OCI-LY7 (cell line): Measurements from ENCODE around the gene XPO1. TPM values are rescaled to one million over a fixed set of nuclear protein-coding genes. Genes with fewer than 3 reads are reported as not detected.

ENCODE experiments used
- BruUV-seq: library from RNA; stranded (reverse); fragments of 400-500 nt; replicated peaks from 2 replicates; lab custom pipeline; 2021; lab: Mats Ljungman, UMichigan
- CTCF ChIA-PET: fragments of 300-600 bp; sonication (Branson Sonifier 250); formaldehyde crosslinking; loops from one replicate; lab custom pipeline; 2022; ENCODE audit warnings: antibody characterized with exemption; ENCODE audit not compliant: unreplicated experiment; lab: Charles Lee
- POLR2A ChIA-PET: fragments of 300-600 bp; sonication (Branson Sonifier 250); formaldehyde crosslinking; loops from one replicate; lab custom pipeline; 2022; ENCODE audit warnings: antibody characterized with exemption; lab: Charles Lee
- DNase-seq: peaks from one replicate; pipeline ENCODE4 v3.0.0-alpha.2; 2015; ENCODE audit warnings: low spot score
- H2AFZ ChIP-seq: fragments of 200-600 bp; sonication (generic), shearing (Covaris generic); 2 replicates; pipeline ENCODE4 v1.6.1; 2014; ENCODE audit warnings: mild to moderate bottlenecking, antibody characterized with exemption, low read length, moderate library complexity
- H3K27ac ChIP-seq: fragments of 200-600 bp; sonication (generic); 2 replicates; pipeline ENCODE4 v1.5.1; 2014; ENCODE audit warnings: mixed run types, low read depth, mild to moderate bottlenecking, moderate library complexity, low read length, inconsistent platforms; ENCODE audit not compliant: poor library complexity, severe bottlenecking
- H3K36me3 ChIP-seq: fragments of 200-600 bp; sonication (generic); 2 replicates; pipeline ENCODE4 v1.6.1; 2014; ENCODE audit warnings: mild to moderate bottlenecking, antibody characterized with exemption, low read length, moderate library complexity, mixed read lengths; ENCODE audit not compliant: insufficient read depth
- H3K4me1 ChIP-seq: fragments of 200-600 bp; sonication (generic); 2 replicates; pipeline ENCODE4 v1.5.1; 2014; ENCODE audit warnings: mild to moderate bottlenecking, low read length; ENCODE audit not compliant: insufficient read depth, poor library complexity, severe bottlenecking
- H3K4me2 ChIP-seq: fragments of 200-600 bp; sonication (generic); 2 replicates; pipeline ENCODE4 v1.6.1; 2014; ENCODE audit warnings: mild to moderate bottlenecking, low read length
- H3K4me3 ChIP-seq: fragments of 200-600 bp; sonication (generic); 2 replicates; pipeline ENCODE4 v1.5.1; 2014; ENCODE audit warnings: mild to moderate bottlenecking, low read depth, low read length; ENCODE audit not compliant: poor library complexity, severe bottlenecking
- H3K79me2 ChIP-seq: fragments of 200-600 bp; sonication (generic); 2 replicates; pipeline ENCODE4 v1.6.1; 2016; ENCODE audit warnings: low read depth, mild to moderate bottlenecking, low read length, moderate library complexity, mixed read lengths; ENCODE audit not compliant: insufficient read depth
- H3K9me2 ChIP-seq: fragments of 200-600 bp; sonication (generic); 2 replicates; pipeline ENCODE4 v1.6.1; 2016; ENCODE audit warnings: mild to moderate bottlenecking, low read length, mixed read lengths; ENCODE audit not compliant: insufficient read depth
- H3K9me3 ChIP-seq: fragments of 200-600 bp; sonication (generic); 2 replicates; pipeline ENCODE4 v1.6.1; 2014; ENCODE audit warnings: mild to moderate bottlenecking, mixed run types, low read length, mixed read lengths
- H4K20me1 ChIP-seq: fragments of 200-600 bp; sonication (generic); 2 replicates; pipeline ENCODE4 v1.6.1; 2014; ENCODE audit warnings: mild to moderate bottlenecking, antibody characterized with exemption, low read length, moderate library complexity, mixed read lengths; ENCODE audit not compliant: insufficient read depth
- EZH2phosphoT487 ChIP-seq: fragments of 200-600 bp; sonication (generic); IDR thresholded peaks from 2 replicates; pipeline ENCODE4 v1.6.1; 2018; ENCODE audit warnings: low read depth, borderline replicate concordance, mild to moderate bottlenecking, mixed run types, antibody characterized with exemption, low read length, moderate library complexity, mixed read lengths
- intact Hi-C: fragments of 100-400 bp; cut with micrococcal nuclease; formaldehyde crosslinking; loops from one replicate; pipeline ENCODE4 v1.10.0; 2022; ENCODE audit not compliant: unreplicated experiment
- total RNA-seq, 2 experiments: library from RNA; depleted of rRNA in 1 of 2; stranded (reverse); fragments of >200 nt in 1 of 2; shearing (Covaris generic) in 1 of 2; gene quantifications; 2 replicates each; pipeline ENCODE4 v1.2.3, GENCODE V29; 2014 to 2022
- TF ChIP-seq, protein P1 (sequence below): fragments of 200-600 bp; sonication (generic); conservative IDR thresholded peaks from 2 replicates; pipeline ENCODE4 v1.5.1; 2014; ENCODE audit warnings: mild to moderate bottlenecking, antibody characterized with exemption, low read length, moderate library complexity, mixed read lengths

XPO1 gene
- total RNA-seq, 2 experiments from 2014 or later, result 177 to 287 TPM

DNA sequence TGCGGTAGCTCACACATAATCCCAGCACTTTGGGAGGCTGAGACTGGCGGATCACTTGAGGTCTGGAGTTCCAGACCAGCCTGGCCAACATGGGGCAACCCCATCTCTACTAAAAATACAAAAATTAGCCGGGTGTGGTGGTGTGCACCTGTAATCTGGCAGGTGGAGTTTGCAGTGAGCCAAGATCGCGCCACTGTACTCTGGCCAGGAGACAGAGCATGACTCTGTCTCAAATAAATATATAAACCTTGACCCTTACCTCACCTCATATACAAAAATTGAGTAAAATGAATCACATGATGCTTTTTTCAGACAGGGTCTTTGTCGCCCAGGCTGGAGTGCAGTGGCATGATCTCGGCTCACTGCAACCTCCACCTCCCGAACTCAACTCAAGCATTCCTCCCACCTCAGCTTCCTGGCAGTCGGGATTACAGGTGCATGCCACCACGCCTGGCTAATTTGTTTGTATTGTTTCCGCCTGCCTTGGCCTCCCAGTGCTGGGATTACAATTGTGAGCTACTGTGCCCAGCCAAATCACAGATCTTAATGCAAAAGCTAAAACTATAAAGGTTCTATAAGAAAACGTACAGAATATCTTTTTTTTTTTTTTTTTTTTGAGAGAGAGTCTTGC is 25.3 kb downstream of the XPO1 start:
- peaks cover 100% of the 10 kb centered on the region for H3K79me2 ChIP-seq
- intact Hi-C loops, result no loop called here
- H3K4me2 ChIP-seq, result no peak overlapping the region
- H3K36me3 ChIP-seq, result peaks cover 100% of the 10 kb centered on the region
- no peak overlapping the region for H2AFZ ChIP-seq
- peaks cover 31% of the 10 kb centered on the region for H4K20me1 ChIP-seq
- no peaks in the 10 kb centered on the region for H3K9me2 ChIP-seq
- no peaks in the 10 kb centered on the region for H3K9me3 ChIP-seq
- ChIA-PET CTCF (no interaction called here), POLR2A (interaction anchor here (1.5 kb wide), 2 partner anchors 16 to 18 kb away, joined by 4 read pairs; no protein-coding TSS in a partner anchor)
- H3K27ac ChIP-seq, result no peak overlapping the region
- H3K4me1 ChIP-seq, result no peaks in the 10 kb centered on the region
- BruUV-seq, result no TSS peak
- no peak overlapping the region for H3K4me3 ChIP-seq
- DNase-seq, result no peak
- TF ChIP-seq EZH2phosphoT487, result no peak
- TF ChIP-seq, protein P1, sequence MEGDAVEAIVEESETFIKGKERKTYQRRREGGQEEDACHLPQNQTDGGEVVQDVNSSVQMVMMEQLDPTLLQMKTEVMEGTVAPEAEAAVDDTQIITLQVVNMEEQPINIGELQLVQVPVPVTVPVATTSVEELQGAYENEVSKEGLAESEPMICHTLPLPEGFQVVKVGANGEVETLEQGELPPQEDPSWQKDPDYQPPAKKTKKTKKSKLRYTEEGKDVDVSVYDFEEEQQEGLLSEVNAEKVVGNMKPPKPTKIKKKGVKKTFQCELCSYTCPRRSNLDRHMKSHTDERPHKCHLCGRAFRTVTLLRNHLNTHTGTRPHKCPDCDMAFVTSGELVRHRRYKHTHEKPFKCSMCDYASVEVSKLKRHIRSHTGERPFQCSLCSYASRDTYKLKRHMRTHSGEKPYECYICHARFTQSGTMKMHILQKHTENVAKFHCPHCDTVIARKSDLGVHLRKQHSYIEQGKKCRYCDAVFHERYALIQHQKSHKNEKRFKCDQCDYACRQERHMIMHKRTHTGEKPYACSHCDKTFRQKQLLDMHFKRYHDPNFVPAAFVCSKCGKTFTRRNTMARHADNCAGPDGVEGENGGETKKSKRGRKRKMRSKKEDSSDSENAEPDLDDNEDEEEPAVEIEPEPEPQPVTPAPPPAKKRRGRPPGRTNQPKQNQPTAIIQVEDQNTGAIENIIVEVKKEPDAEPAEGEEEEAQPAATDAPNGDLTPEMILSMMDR, result no peak

GRCh38 chr2:61510674-61511671 is 27.2 kb downstream of the XPO1 start:
- no peaks in the 10 kb centered on the region for H3K9me3 ChIP-seq
- DNase-seq, result no peak
- H3K9me2 ChIP-seq, result no peaks in the 10 kb centered on the region
- POLR2A ChIA-PET, result interaction anchor here (0.5 to 1.3 kb wide), 2 partner anchors 10 to 198 kb away, joined by 4 to 7 read pairs; no protein-coding TSS in a partner anchor
- H3K4me3 ChIP-seq, result no peak overlapping the region
- peaks cover 99% of the 10 kb centered on the region for H3K36me3 ChIP-seq
- H3K4me1 ChIP-seq, result no peaks in the 10 kb centered on the region
- intact Hi-C loops, result no loop called here
- TF ChIP-seq, protein P1, result no peak
- TF ChIP-seq EZH2phosphoT487, result no peak
- no TSS peak for BruUV-seq
- H4K20me1 ChIP-seq, result peaks cover 27% of the 10 kb centered on the region; the same call in 1 of the 2 replicates
- no peak overlapping the region for H3K27ac ChIP-seq
- no peak overlapping the region for H2AFZ ChIP-seq
- no peak overlapping the region for H3K4me2 ChIP-seq
- CTCF ChIA-PET, result no interaction called here
- peaks cover 100% of the 10 kb centered on the region for H3K79me2 ChIP-seq
